LNCaP clone FGC (cell line): ENCODE measurements around the gene AKT1S1.
"Not testable (repeated sequence)": the region's sequence is repeated elsewhere in the genome, so short reads cannot be mapped to it uniquely, and the experiment has no call there.

Experiments
- DNase-seq: peaks from one replicate; pipeline ENCODE4 v3.0.0-alpha.2; 2011; ENCODE audit warnings: low read depth
- H3K4me3 ChIP-seq: 2 replicates; pipeline ENCODE4 v1.5.1; 2011; ENCODE audit warnings: mild to moderate bottlenecking, low read depth, low read length, control low read depth
- CTCF ChIP-seq: IDR thresholded peaks from 2 replicates; pipeline ENCODE4 v1.5.1; 2012; ENCODE audit warnings: mild to moderate bottlenecking; ENCODE audit not compliant: control insufficient read depth, insufficient read depth; ENCODE audit errors: extremely low read depth

AKT1S1 gene

GRCh38 chr19:49823472-49823871 lies 53.7 kb downstream of the AKT1S1 start:
- no peak overlapping the region for H3K4me3 ChIP-seq
- TF ChIP-seq CTCF: no peak
- DNase-seq: no peak

- DNase-seq: no peak
These were observed 57.0 kb downstream of the AKT1S1 start for GRCh38 chr19:49820125-49820524.

DNA sequence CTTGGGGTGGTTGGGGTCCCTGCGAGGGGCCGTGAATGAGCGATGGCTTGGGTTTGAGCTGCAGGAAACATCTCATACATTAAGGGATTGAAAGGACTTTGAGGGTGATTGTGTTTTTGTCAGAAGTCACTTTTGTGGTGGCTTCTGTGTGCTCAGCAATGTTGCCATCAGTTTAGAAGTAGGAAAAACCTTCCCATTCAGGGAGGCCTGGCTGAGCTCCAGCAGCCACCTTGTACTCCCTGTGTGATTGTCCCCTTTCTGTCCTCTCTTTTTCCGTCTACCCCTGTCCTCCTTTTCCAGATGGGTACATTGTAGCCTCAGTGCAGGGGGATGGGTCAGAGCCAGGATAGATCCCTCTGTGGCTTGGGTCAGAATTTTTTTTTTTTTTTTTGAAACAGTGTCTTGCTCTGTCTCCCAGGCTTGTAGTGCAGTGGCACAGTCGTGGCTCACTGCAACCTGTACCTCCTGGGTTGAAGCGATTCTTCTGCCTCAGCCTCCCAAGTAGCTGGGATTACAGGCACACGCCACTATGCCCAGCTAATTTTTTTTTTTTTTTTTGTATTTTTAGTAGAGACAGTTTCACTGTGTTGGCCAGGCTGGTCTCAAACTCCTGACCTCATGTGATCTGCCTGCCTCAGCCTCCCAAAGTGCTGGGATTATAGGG lies 57.6 kb downstream of the AKT1S1 start:
- DNase-seq: not testable (repeated sequence)

More at GRCh38 chr19:49820125-49820524, 57.0 kb downstream of the AKT1S1 start:
- H3K4me3 ChIP-seq: no peak overlapping the region
- no peak for TF ChIP-seq CTCF

More for the DNA sequence above, 57.6 kb downstream of the AKT1S1 start:
- H3K4me3 ChIP-seq: peak overlapping the region; percentile 94
